IMR-90 (cell line): ENCODE results near the gene ZNF185. TPM values are rescaled to one million over a fixed set of nuclear protein-coding genes. Genes with fewer than 3 reads are reported as not detected.

Experiments
- ATAC-seq: fragments of 200-7000 bp; cut with Tn5 transposase; 2 replicates; pipeline ENCODE4 v1.9.1; 2020; ENCODE audit warnings: low read depth, mild to moderate bottlenecking, moderate library complexity
- BruUV-seq: library from RNA; stranded (reverse); fragments of 400-500 nt; replicated peaks from 2 replicates; lab custom pipeline; 2021; lab: Mats Ljungman, UMichigan
- CTCF ChIA-PET: fragments of 300-600 bp; formaldehyde crosslinking; extraction: SDS; loops from one replicate; lab custom pipeline; 2021; ENCODE audit warnings: antibody characterized with exemption; lab: Yijun Ruan, JAX
- POLR2A ChIA-PET: fragments of 300-600 bp; sonication (Branson Sonifier 250); formaldehyde crosslinking; loops from one replicate; lab custom pipeline; 2022; ENCODE audit warnings: antibody characterized with exemption; ENCODE audit not compliant: unreplicated experiment; lab: Charles Lee
- DNase-seq: peaks from one replicate; pipeline ENCODE4 v3.0.0; 2013
- H2AFZ ChIP-seq: replicated peaks from 2 replicates; pipeline ENCODE3; 2013; ENCODE audit warnings: low read length, mild to moderate bottlenecking; ENCODE audit not compliant: poor library complexity
- H2AK5ac ChIP-seq: 2 replicates; pipeline ENCODE4 v1.6.1; 2013; ENCODE audit warnings: low read depth, low read length, inconsistent platforms
- H2AK9ac ChIP-seq: replicated peaks from 2 replicates; pipeline ENCODE3; 2013; ENCODE audit warnings: mild to moderate bottlenecking, low read depth, low read length, moderate library complexity; ENCODE audit not compliant: poor library complexity
- H2BK120ac ChIP-seq: 2 replicates; pipeline ENCODE4 v1.6.1; 2013; ENCODE audit warnings: low read depth, low read length, inconsistent platforms
- H2BK15ac ChIP-seq: 3 replicates; pipeline ENCODE4 v1.6.1; 2013; ENCODE audit warnings: low read depth, low read length, inconsistent platforms
- H2BK20ac ChIP-seq: 2 replicates; pipeline ENCODE4 v1.6.1; 2013; ENCODE audit warnings: low read depth, mild to moderate bottlenecking, inconsistent platforms, low read length, moderate library complexity
- H2BK5ac ChIP-seq: 2 replicates; pipeline ENCODE4 v1.6.1; 2013; ENCODE audit warnings: mild to moderate bottlenecking, low read depth, low read length, inconsistent platforms; ENCODE audit not compliant: poor library complexity, severe bottlenecking
- H3K14ac ChIP-seq: replicated peaks from 2 replicates; pipeline ENCODE4 v1.6.1; 2013; ENCODE audit warnings: low read depth, low read length, inconsistent platforms
- H3K18ac ChIP-seq: 2 replicates; pipeline ENCODE4 v1.6.1; 2013; ENCODE audit warnings: low read depth, low read length, control low read depth
- H3K23ac ChIP-seq: 2 replicates; pipeline ENCODE4 v1.6.1; 2013; ENCODE audit warnings: low read depth, low read length, inconsistent platforms
- H3K27ac ChIP-seq: 2 replicates; pipeline ENCODE4 v1.5.1; 2013; ENCODE audit warnings: mild to moderate bottlenecking, control low read depth, low read length; ENCODE audit not compliant: insufficient read depth
- H3K27me3 ChIP-seq: 2 replicates; pipeline ENCODE4 v1.6.1; 2013; ENCODE audit warnings: low read length; ENCODE audit not compliant: control insufficient read depth, insufficient read depth
- H3K36me3 ChIP-seq: 2 replicates; pipeline ENCODE4 v1.6.1; 2013; ENCODE audit warnings: low read length, mixed read lengths; ENCODE audit not compliant: control insufficient read depth, insufficient read depth
- H3K4ac ChIP-seq: 2 replicates; pipeline ENCODE4 v1.6.1; 2013; ENCODE audit warnings: low read depth, low read length, inconsistent platforms
- H3K4me1 ChIP-seq: 2 replicates; pipeline ENCODE4 v1.6.1; 2013; ENCODE audit warnings: low read length, mixed read lengths; ENCODE audit not compliant: control insufficient read depth, insufficient read depth
- H3K4me2 ChIP-seq: 2 replicates; pipeline ENCODE4 v1.6.1; 2013; ENCODE audit warnings: low read depth, mild to moderate bottlenecking, control low read depth, low read length, moderate library complexity
- H3K4me3 ChIP-seq: 2 replicates; pipeline ENCODE4 v1.5.1; 2013; ENCODE audit warnings: low read depth, mild to moderate bottlenecking, control low read depth, low read length, moderate library complexity; ENCODE audit not compliant: insufficient read depth
- H3K56ac ChIP-seq: 2 replicates; pipeline ENCODE4 v1.6.1; 2013; ENCODE audit warnings: low read length, inconsistent platforms; ENCODE audit not compliant: insufficient read depth; ENCODE audit errors: extremely low read depth
- H3K79me1 ChIP-seq, 2 experiments: 2 replicates each; pipeline ENCODE4 v1.6.1; 2013; ENCODE audit warnings: low read length in 2 of 2, inconsistent platforms in 1 of 2, low read depth in 1 of 2
- H3K9ac ChIP-seq: 2 replicates; pipeline ENCODE4 v1.6.1; 2013; ENCODE audit warnings: low read depth, low read length, control low read depth
- H3K9me1 ChIP-seq: 2 replicates; pipeline ENCODE4 v1.6.1; 2013; ENCODE audit warnings: low read length, inconsistent platforms; ENCODE audit not compliant: insufficient read depth
- H3K9me3 ChIP-seq: 2 replicates; pipeline ENCODE4 v1.6.1; 2013; ENCODE audit warnings: low read length; ENCODE audit not compliant: control insufficient read depth, insufficient read depth
- H4K20me1 ChIP-seq: 2 replicates; pipeline ENCODE4 v1.6.1; 2013; ENCODE audit warnings: low read length, inconsistent platforms; ENCODE audit not compliant: insufficient read depth
- H4K5ac ChIP-seq: 2 replicates; pipeline ENCODE4 v1.6.1; 2013; ENCODE audit warnings: mild to moderate bottlenecking, low read depth, low read length, control low read depth
- H4K8ac ChIP-seq, 2 experiments: 2 replicates each; pipeline ENCODE4 v1.6.1; 2013; ENCODE audit warnings: low read depth in 2 of 2, low read length in 2 of 2, control low read depth in 1 of 2, inconsistent platforms in 1 of 2
- H4K91ac ChIP-seq: 2 replicates; pipeline ENCODE4 v1.6.1; 2013; ENCODE audit warnings: low read depth, low read length, inconsistent platforms; ENCODE audit not compliant: insufficient read depth
- BHLHE40 ChIP-seq: fragments of 150-350 bp; IDR thresholded peaks from 2 replicates; pipeline ENCODE4 v1.6.1; 2016; ENCODE audit warnings: mild to moderate bottlenecking, low read depth, low read length
- CEBPB ChIP-seq: IDR thresholded peaks from 2 replicates; pipeline ENCODE4 v1.6.1; 2012; ENCODE audit warnings: low read depth, low read length, improper control_type of control experiment
- CHD1 ChIP-seq: IDR thresholded peaks from 2 replicates; pipeline ENCODE4 v1.6.1; 2012; ENCODE audit warnings: low read depth, low read length, improper control_type of control experiment
- FOS ChIP-seq: fragments of 150-350 bp; IDR thresholded peaks from 2 replicates; pipeline ENCODE4 v1.6.1; 2016; ENCODE audit warnings: low read depth, low read length
- MAFK ChIP-seq: IDR thresholded peaks from 2 replicates; pipeline ENCODE4 v1.6.1; 2012; ENCODE audit warnings: low read depth, low read length, improper control_type of control experiment
- MAZ ChIP-seq: IDR thresholded peaks from 2 replicates; pipeline ENCODE4 v1.6.1; 2012; ENCODE audit warnings: low read depth, mild to moderate bottlenecking, low read length, improper control_type of control experiment, moderate library complexity, borderline replicate concordance
- NFE2L2 ChIP-seq: fragments of 150-350 bp; IDR thresholded peaks from 2 replicates; pipeline ENCODE4 v1.6.1; 2016; ENCODE audit warnings: low read depth, mild to moderate bottlenecking, low read length
- POLR2A ChIP-seq: IDR thresholded peaks from 2 replicates; pipeline ENCODE4 v1.6.1; 2012; ENCODE audit warnings: mild to moderate bottlenecking, low read depth, low read length
- RAD21 ChIP-seq: IDR thresholded peaks from 2 replicates; pipeline ENCODE4 v1.6.1; 2012; ENCODE audit warnings: low read length, improper control_type of control experiment
- RCOR1 ChIP-seq: IDR thresholded peaks from 2 replicates; pipeline ENCODE4 v1.6.1; 2012; ENCODE audit warnings: mild to moderate bottlenecking, low read length, improper control_type of control experiment; ENCODE audit not compliant: insufficient replicate concordance
- SMC3 ChIP-seq: fragments of 150-350 bp; IDR thresholded peaks from 2 replicates; pipeline ENCODE4 v1.6.1; 2016; ENCODE audit warnings: low read depth, mild to moderate bottlenecking, antibody characterized with exemption, low read length, moderate library complexity
- WGBS, 2 experiments: methylation state at CpG; one replicate each; pipeline versions ENCODE4 v1.1.5 to v1.1.7; 2013; ENCODE audit warnings: missing lambda C conversion rate in 2 of 2; ENCODE audit not compliant: insufficient read length in 1 of 2; ENCODE audit errors: extremely low coverage in 2 of 2; 5-methylcytosine and 5-hydroxymethylcytosine counted together
- dilution Hi-C: fragments of 300-500 bp; cut with HindIII; formaldehyde crosslinking; loops from one replicate; pipeline ENCODE4 v1.14.3; 2018; ENCODE audit warnings: low sequenced_read_pairs; ENCODE audit not compliant: unreplicated experiment
- in situ Hi-C: fragments of 300-500 bp; cut with MboI; formaldehyde crosslinking; loops from 3 replicates; pipeline ENCODE4 v1.14.3; 2019; ENCODE audit warnings: low sequenced_read_pairs, inconsistent platforms, mixed read lengths
- intact Hi-C: fragments of 100-400 bp; cut with micrococcal nuclease; formaldehyde crosslinking; loops from 2 replicates; pipeline ENCODE4 v1.10.0; 2022
- polyA plus RNA-seq, 3 experiments: library from polyadenylated mRNA; depleted of rRNA; stranded (reverse); fragments of >200 nt; gene quantifications; 2 replicates each; pipeline ENCODE4 v1.2.3, GENCODE V29; 2012; ENCODE audit warnings: low replicate concordance in 1 of 3
- total RNA-seq: library from RNA; depleted of rRNA; stranded (reverse); fragments of >200 nt; gene quantifications from 2 replicates; pipeline ENCODE4 v1.2.3, GENCODE V29; 2012
- TF ChIP-seq, protein P1 (sequence below): fragments of 150-350 bp; IDR thresholded peaks from 2 replicates; pipeline ENCODE4 v1.6.1; 2016; ENCODE audit warnings: low read depth, mild to moderate bottlenecking, low read length, moderate library complexity, borderline replicate concordance
- TF ChIP-seq, protein P2 (sequence below): fragments of 150-350 bp; IDR thresholded peaks from 2 replicates; pipeline ENCODE4 v1.6.1; 2017; ENCODE audit warnings: mild to moderate bottlenecking, antibody characterized with exemption, low read length, low read depth

ZNF185 gene
- total and polyA plus RNA-seq, 2 of the 4 experiments (the other 2 are of a cell fraction) = 3.2 to 6.3 TPM

DNA sequence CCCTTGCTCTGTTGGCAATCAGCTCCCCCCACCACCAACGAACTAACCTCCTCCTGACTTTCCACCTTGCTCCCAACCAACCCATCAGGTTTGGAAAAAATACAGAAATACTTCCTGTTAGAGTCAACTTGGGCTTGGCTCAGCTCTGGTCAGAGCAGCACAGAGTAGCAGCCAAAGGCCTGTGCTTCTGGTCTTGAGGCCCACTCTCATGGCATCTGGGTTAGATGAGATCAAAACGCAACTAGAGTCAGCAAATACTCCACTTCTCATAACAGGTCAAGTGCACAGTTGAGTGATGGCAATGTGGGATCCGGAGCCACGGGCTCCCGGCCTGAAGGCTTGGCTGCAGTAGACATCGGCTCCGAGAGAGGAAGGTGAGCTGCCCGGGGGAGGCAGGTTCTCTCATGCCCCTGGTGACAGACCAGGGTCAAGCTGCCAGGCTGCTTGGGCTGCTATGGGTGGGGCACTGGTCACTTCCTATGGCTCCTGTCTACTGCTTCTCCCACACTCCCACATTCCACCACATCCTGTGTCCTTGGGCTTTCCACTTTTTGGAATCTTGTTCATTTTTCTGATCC lies 34.8 kb downstream of the ZNF185 start:
- Histone ChIP-seq H3K4me1 (no peaks in the 10 kb centered on the region), H3K9me1 (no peaks in the 10 kb centered on the region), H4K5ac (no peak overlapping the region), H2BK120ac (no peak overlapping the region), H2AK5ac (no peak overlapping the region), H3K56ac (no peak overlapping the region), H3K9ac (no peak overlapping the region), H3K27me3 (peaks cover 6% of the 10 kb centered on the region; the same call in 1 of the 2 replicates), H3K23ac (no peak overlapping the region), H3K4ac (no peak overlapping the region), H3K9me3 (no peaks in the 10 kb centered on the region; the same call in 1 of the 2 replicates), H3K4me2 (no peak overlapping the region), H4K20me1 (no peaks in the 10 kb centered on the region), H2BK5ac (no peak overlapping the region), H3K27ac (no peak overlapping the region), H2BK20ac (no peak overlapping the region), H3K14ac (no peak overlapping the region), H3K36me3 (no peaks in the 10 kb centered on the region), H4K8ac (no peak overlapping the region), H3K18ac (no peak overlapping the region), H2AFZ (no peak overlapping the region), H3K79me1 (no peaks in the 10 kb centered on the region), H2AK9ac (no peak overlapping the region), H3K4me3 (no peak overlapping the region), H2BK15ac (no peak overlapping the region), H4K91ac (no peak overlapping the region)
- WGBS, 2 experiments = no CpG with 5 or more reads among the region's 8 CpGs
- ATAC-seq (no peak), DNase-seq (no peak)
- ChIA-PET CTCF (no interaction called here), POLR2A (no interaction called here)
- dilution Hi-C loops (no loop called here), intact Hi-C loops (no loop called here), in situ Hi-C loops (no loop called here)
- no peak for TF ChIP-seq RCOR1
- no peak for TF ChIP-seq SMC3
- TF ChIP-seq CHD1 = no peak
- no peak for TF ChIP-seq NFE2L2
- no peak for TF ChIP-seq BHLHE40
- no peak for TF ChIP-seq MAFK
- no peak for TF ChIP-seq POLR2A
- no peak for TF ChIP-seq MAZ
- no peak for TF ChIP-seq RAD21
- TF ChIP-seq, protein P1, sequence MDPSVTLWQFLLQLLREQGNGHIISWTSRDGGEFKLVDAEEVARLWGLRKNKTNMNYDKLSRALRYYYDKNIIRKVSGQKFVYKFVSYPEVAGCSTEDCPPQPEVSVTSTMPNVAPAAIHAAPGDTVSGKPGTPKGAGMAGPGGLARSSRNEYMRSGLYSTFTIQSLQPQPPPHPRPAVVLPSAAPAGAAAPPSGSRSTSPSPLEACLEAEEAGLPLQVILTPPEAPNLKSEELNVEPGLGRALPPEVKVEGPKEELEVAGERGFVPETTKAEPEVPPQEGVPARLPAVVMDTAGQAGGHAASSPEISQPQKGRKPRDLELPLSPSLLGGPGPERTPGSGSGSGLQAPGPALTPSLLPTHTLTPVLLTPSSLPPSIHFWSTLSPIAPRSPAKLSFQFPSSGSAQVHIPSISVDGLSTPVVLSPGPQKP = no peak
- TF ChIP-seq FOS = no peak
- no peak for TF ChIP-seq CEBPB
- TF ChIP-seq, protein P2, sequence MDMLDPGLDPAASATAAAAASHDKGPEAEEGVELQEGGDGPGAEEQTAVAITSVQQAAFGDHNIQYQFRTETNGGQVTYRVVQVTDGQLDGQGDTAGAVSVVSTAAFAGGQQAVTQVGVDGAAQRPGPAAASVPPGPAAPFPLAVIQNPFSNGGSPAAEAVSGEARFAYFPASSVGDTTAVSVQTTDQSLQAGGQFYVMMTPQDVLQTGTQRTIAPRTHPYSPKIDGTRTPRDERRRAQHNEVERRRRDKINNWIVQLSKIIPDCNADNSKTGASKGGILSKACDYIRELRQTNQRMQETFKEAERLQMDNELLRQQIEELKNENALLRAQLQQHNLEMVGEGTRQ = no peak
- BruUV-seq = no TSS peak
